ENCODE data around the gene FRAS1.
"Not testable (repeated sequence)": the region's sequence is repeated elsewhere in the genome, so short reads cannot be mapped to it uniquely, and the experiment has no call there.

The FRAS1 gene

DNA sequence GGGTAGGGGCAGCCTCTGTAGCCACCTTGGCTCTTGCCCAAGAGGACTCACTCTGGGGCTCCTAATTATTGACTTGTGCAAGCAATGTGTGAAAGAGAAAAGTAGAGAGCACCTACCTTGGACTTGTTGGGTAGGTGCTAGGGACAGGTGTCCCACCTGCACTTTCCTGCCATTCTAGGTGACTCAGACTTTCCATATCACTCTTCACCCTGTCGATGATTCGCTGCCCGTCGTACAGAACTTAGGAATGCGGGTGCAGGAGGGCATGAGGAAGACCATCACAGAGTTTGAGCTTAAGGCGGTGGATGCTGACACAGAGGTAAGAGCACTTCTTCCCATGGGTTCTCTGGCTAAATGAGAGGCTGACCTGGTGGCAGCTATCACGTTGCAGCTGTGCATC is 407.1 kb downstream of the FRAS1 start:
- Mint-ChIP-seq H3K4me3 (no peak overlapping the region), H3K27ac (no peak overlapping the region), H3K4me1 (peaks cover under 1% of the 10 kb centered on the region), H3K27me3 (no peaks in the 10 kb centered on the region), H3K36me3 (no peaks in the 10 kb centered on the region), H3K9me3 (peaks cover 2% of the 10 kb centered on the region)
- no peak for DNase-seq (ENCODE audit: low spot score in 2 of 2)
- ATAC-seq (ENCODE audit: low read depth), result no peak

- not testable (repeated sequence) for H3K27me3 Mint-ChIP-seq; H3K27ac Mint-ChIP-seq; H3K36me3 Mint-ChIP-seq; H3K4me1 Mint-ChIP-seq; DNase-seq (ENCODE audit: low spot score in 2 of 2); H3K4me3 Mint-ChIP-seq; H3K9me3 Mint-ChIP-seq; ATAC-seq (ENCODE audit: low read depth)
Observed at GRCh38 chr4:78467223-78467622, 410.1 kb downstream of the FRAS1 start.

GRCh38 chr4:78468272-78468671 is 411.1 kb downstream of the FRAS1 start:
- no peak overlapping the region for H3K4me3 Mint-ChIP-seq
- H3K9me3 Mint-ChIP-seq, result peaks cover 2% of the 10 kb centered on the region
- H3K27me3 Mint-ChIP-seq, result no peaks in the 10 kb centered on the region
- no peaks in the 10 kb centered on the region for H3K36me3 Mint-ChIP-seq
- H3K27ac Mint-ChIP-seq, result no peak overlapping the region
- no peak for DNase-seq (ENCODE audit: low spot score in 2 of 2)
- no peaks in the 10 kb centered on the region for H3K4me1 Mint-ChIP-seq
- no peak for ATAC-seq (ENCODE audit: low read depth)

DNA sequence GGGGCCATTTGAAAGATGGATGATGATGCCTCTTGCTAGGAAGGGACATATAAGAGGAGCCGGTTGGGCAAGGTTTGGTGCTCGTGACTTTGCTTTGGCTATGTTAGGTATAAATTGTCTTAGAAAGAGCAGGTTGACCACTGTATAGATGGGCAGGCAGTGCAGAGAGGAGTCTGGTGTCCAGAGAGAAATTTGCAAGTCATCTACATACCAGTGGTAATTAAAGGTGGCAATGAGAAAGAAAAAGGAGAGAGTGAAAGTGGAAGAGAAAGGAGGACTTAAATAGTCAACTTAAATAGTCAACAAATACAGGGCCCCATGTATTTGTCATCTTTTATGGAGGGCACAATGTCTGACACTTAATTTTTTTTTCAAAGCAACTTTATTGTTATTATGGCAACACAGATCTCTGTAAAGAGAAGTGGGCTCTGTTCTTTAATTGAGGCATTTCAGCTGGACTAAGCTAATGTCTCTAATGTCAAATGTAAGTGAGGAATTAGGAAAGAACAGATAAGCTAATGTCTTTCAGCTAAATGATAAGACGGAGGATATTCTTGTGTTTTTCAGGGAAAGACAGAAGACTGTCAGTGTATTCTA is 419.1 kb downstream of the FRAS1 start:
- no peaks in the 10 kb centered on the region for H3K4me1 Mint-ChIP-seq
- ATAC-seq (ENCODE audit: low read depth), result no peak
- no peak overlapping the region for H3K27ac Mint-ChIP-seq
- no peaks in the 10 kb centered on the region for H3K36me3 Mint-ChIP-seq
- H3K27me3 Mint-ChIP-seq, result no peaks in the 10 kb centered on the region
- no peak for DNase-seq (ENCODE audit: low spot score in 2 of 2)
- H3K4me3 Mint-ChIP-seq, result no peak overlapping the region
- H3K9me3 Mint-ChIP-seq, result no peaks in the 10 kb centered on the region

- ATAC-seq (ENCODE audit: low read depth) (no peak), DNase-seq (ENCODE audit: low spot score in 2 of 2) (no peak)
- Mint-ChIP-seq H3K9me3 (no peaks in the 10 kb centered on the region), H3K4me3 (no peak overlapping the region), H3K27ac (no peak overlapping the region), H3K4me1 (no peaks in the 10 kb centered on the region), H3K27me3 (peaks cover 2% of the 10 kb centered on the region), H3K36me3 (no peaks in the 10 kb centered on the region)
Observed at GRCh38 chr4:78477276-78477675, 420.2 kb downstream of the FRAS1 start.

DNA sequence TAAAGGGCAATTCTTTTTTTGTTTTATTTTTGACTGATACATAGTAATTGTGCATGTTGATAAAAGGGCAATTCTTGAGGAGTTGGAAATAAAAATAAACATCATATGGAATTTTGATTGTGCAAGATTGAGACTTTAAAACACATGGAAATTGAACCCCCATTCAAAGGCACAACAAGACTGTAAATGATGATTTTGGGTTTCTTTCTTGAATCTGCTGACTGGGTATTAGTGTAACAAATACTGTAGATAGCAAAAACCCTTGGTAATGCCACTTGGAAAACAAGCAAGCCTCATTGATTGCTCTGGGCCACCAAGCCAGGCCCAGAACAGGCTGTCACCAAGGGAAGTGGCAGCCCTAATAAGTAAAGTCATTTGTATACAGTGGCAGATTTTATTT is 421.4 kb downstream of the FRAS1 start:
- H3K27ac Mint-ChIP-seq, result no peak overlapping the region
- peaks cover 2% of the 10 kb centered on the region for H3K27me3 Mint-ChIP-seq
- no peaks in the 10 kb centered on the region for H3K36me3 Mint-ChIP-seq
- no peaks in the 10 kb centered on the region for H3K9me3 Mint-ChIP-seq
- DNase-seq (ENCODE audit: low spot score in 2 of 2), result no peak
- no peak for ATAC-seq (ENCODE audit: low read depth)
- H3K4me3 Mint-ChIP-seq, result no peak overlapping the region
- no peaks in the 10 kb centered on the region for H3K4me1 Mint-ChIP-seq

DNA sequence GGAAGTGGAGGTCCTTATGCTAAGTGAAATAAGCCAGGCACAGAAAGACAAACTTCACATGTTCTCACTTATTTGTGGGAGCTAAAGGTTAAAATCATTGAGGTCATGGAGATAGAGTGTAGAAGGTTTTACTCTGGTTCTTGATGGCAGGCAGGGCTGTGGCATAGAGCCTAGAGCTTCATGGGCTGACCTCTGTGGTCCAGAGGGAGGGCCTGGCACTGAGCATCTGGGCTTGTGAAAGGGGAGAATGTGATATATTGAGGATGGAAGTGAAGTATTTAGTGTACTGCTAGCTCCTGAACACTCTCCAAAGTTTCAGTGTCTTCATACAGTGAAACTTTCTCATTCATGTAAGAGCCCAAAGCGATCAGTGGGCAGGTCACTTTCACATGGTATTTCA is 423.2 kb downstream of the FRAS1 start:
- no peak overlapping the region for H3K4me3 Mint-ChIP-seq
- DNase-seq (ENCODE audit: low spot score in 2 of 2) (no peak), ATAC-seq (ENCODE audit: low read depth) (no peak)
- no peaks in the 10 kb centered on the region for H3K9me3 Mint-ChIP-seq
- H3K36me3 Mint-ChIP-seq, result no peaks in the 10 kb centered on the region
- H3K27me3 Mint-ChIP-seq, result peaks cover 2% of the 10 kb centered on the region
- H3K4me1 Mint-ChIP-seq, result no peaks in the 10 kb centered on the region
- H3K27ac Mint-ChIP-seq, result no peak overlapping the region

- Mint-ChIP-seq H3K4me1 (no peaks in the 10 kb centered on the region), H3K9me3 (no peaks in the 10 kb centered on the region), H3K36me3 (no peaks in the 10 kb centered on the region), H3K4me3 (no peak overlapping the region), H3K27ac (no peak overlapping the region), H3K27me3 (peaks cover 4% of the 10 kb centered on the region)
- ATAC-seq (ENCODE audit: low read depth) (no peak), DNase-seq (ENCODE audit: low spot score in 2 of 2) (no peak)
Observed at GRCh38 chr4:78481180-78481579, 424.1 kb downstream of the FRAS1 start.

- DNase-seq (ENCODE audit: low spot score in 2 of 2), result no peak
- no peaks in the 10 kb centered on the region for H3K36me3 Mint-ChIP-seq
- no peaks in the 10 kb centered on the region for H3K4me1 Mint-ChIP-seq
- no peaks in the 10 kb centered on the region for H3K9me3 Mint-ChIP-seq
- ATAC-seq (ENCODE audit: low read depth), result no peak
- H3K27ac Mint-ChIP-seq, result no peak overlapping the region
- peaks cover 4% of the 10 kb centered on the region for H3K27me3 Mint-ChIP-seq
- H3K4me3 Mint-ChIP-seq, result no peak overlapping the region
Observed at GRCh38 chr4:78482281-78482680, 425.2 kb downstream of the FRAS1 start.

DNA sequence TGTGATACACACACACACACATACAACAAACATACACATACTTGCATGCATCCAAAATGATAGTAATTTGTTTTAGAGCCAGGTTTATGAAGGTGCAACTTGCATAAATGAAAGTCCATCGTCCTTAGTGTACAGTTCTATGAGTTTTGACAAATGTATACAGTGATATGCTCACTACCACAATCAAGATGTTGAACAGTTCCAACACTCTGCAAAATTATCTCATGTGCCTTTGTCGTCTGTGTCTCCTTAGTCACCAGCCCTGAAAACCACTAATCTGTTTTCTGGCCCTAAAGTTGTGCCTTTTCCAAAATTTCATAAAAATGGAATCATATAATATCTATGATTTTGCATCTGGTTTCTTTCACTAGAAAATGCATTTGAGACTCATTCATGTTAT is 426.7 kb downstream of the FRAS1 start:
- Mint-ChIP-seq H3K9me3 (no peaks in the 10 kb centered on the region), H3K36me3 (no peaks in the 10 kb centered on the region), H3K4me1 (no peaks in the 10 kb centered on the region), H3K27ac (no peak overlapping the region), H3K27me3 (peaks cover 4% of the 10 kb centered on the region), H3K4me3 (no peak overlapping the region)
- no peak for ATAC-seq (ENCODE audit: low read depth)
- DNase-seq (ENCODE audit: low spot score in 2 of 2), result no peak

- H3K27ac Mint-ChIP-seq, result no peak overlapping the region
- no peak for ATAC-seq (ENCODE audit: low read depth)
- H3K4me1 Mint-ChIP-seq, result no peaks in the 10 kb centered on the region
- H3K4me3 Mint-ChIP-seq, result no peak overlapping the region
- H3K36me3 Mint-ChIP-seq, result no peaks in the 10 kb centered on the region
- DNase-seq (ENCODE audit: low spot score in 2 of 2), result no peak
- H3K9me3 Mint-ChIP-seq, result no peaks in the 10 kb centered on the region
- peaks cover 4% of the 10 kb centered on the region for H3K27me3 Mint-ChIP-seq
Observed at GRCh38 chr4:78484574-78484973, 427.5 kb downstream of the FRAS1 start.

GRCh38 chr4:78493731-78494130 is 436.6 kb downstream of the FRAS1 start:
- no peaks in the 10 kb centered on the region for H3K4me1 Mint-ChIP-seq
- no peaks in the 10 kb centered on the region for H3K9me3 Mint-ChIP-seq
- no peak for DNase-seq (ENCODE audit: low spot score in 2 of 2)
- H3K36me3 Mint-ChIP-seq, result no peaks in the 10 kb centered on the region
- no peaks in the 10 kb centered on the region for H3K27me3 Mint-ChIP-seq
- no peak for ATAC-seq (ENCODE audit: low read depth)
- no peak overlapping the region for H3K4me3 Mint-ChIP-seq
- no peak overlapping the region for H3K27ac Mint-ChIP-seq

GRCh38 chr4:78496021-78496643 is 439.0 kb downstream of the FRAS1 start:
- Mint-ChIP-seq H3K9me3 (no peaks in the 10 kb centered on the region), H3K4me3 (no peak overlapping the region), H3K27ac (no peak overlapping the region), H3K4me1 (no peaks in the 10 kb centered on the region), H3K36me3 (no peaks in the 10 kb centered on the region), H3K27me3 (no peaks in the 10 kb centered on the region)
- DNase-seq (ENCODE audit: low spot score in 2 of 2) (no peak), ATAC-seq (ENCODE audit: low read depth) (no peak)

- DNase-seq (ENCODE audit: low spot score in 2 of 2); H3K9me3 Mint-ChIP-seq; H3K4me1 Mint-ChIP-seq; H3K27me3 Mint-ChIP-seq; H3K36me3 Mint-ChIP-seq; H3K27ac Mint-ChIP-seq; H3K4me3 Mint-ChIP-seq; ATAC-seq (ENCODE audit: low read depth): not testable (repeated sequence)
Observed at GRCh38 chr4:78506260-78506659, 449.1 kb downstream of the FRAS1 start.

- Mint-ChIP-seq H3K27ac (no peak overlapping the region), H3K27me3 (peaks cover 6% of the 10 kb centered on the region), H3K36me3 (no peaks in the 10 kb centered on the region), H3K4me1 (no peaks in the 10 kb centered on the region), H3K4me3 (no peak overlapping the region), H3K9me3 (no peaks in the 10 kb centered on the region)
- no peak for ATAC-seq (ENCODE audit: low read depth)
- no peak for DNase-seq (ENCODE audit: low spot score in 2 of 2)
Observed at GRCh38 chr4:78509043-78509442, 451.9 kb downstream of the FRAS1 start.

All from memory B cell (primary cell).